HG03135 (cell line): ENCODE data around the gene ATOH1.
A peak's percentile ranks its signal among the peaks of the same experiment; 100 is the strongest.

Experiments used
- ATAC-seq: cut with Tn5 transposase; IDR thresholded peaks from one replicate; pipeline ENCODE4 v1.9.1; 2021; ENCODE audit warnings: mild to moderate bottlenecking, moderate library complexity; ENCODE audit not compliant: unreplicated experiment

ATOH1 gene

GRCh38 chr4:93828332-93828994 is at the start of gene ATOH1:
TSS of gene ATOH1 (plus strand) at chr4:93828753. CDS start at chr4:93828927, 174 bp downstream.
- ATAC-seq = no peak

GRCh38 chr4:93779228-93779627 is 49.3 kb upstream of the ATOH1 start:
- no peak for ATAC-seq

GRCh38 chr4:93780080-93780479 is 48.5 kb upstream of the ATOH1 start:
- ATAC-seq = no peak

GRCh38 chr4:93781198-93781597 is 47.4 kb upstream of the ATOH1 start:
- no peak for ATAC-seq

- ATAC-seq = no peak
These were observed 42.4 kb upstream of the ATOH1 start for GRCh38 chr4:93786149-93786548.

- ATAC-seq = no peak
These were observed 39.8 kb upstream of the ATOH1 start for GRCh38 chr4:93788712-93789111.

GRCh38 chr4:93791570-93792195 is 36.9 kb upstream of the ATOH1 start:
- ATAC-seq = peak; percentile 83

- ATAC-seq = no peak
These were observed 26.5 kb upstream of the ATOH1 start for GRCh38 chr4:93802045-93802444.

GRCh38 chr4:93809773-93810172 is 18.8 kb upstream of the ATOH1 start:
- ATAC-seq = no peak

- no peak for ATAC-seq
These were observed 18.1 kb upstream of the ATOH1 start for GRCh38 chr4:93810340-93810992.

GRCh38 chr4:93813092-93813491 is 15.5 kb upstream of the ATOH1 start:
- ATAC-seq = no peak

- no peak for ATAC-seq
These were observed 14.4 kb upstream of the ATOH1 start for GRCh38 chr4:93814141-93814540.

GRCh38 chr4:93814722-93815121 is 13.8 kb upstream of the ATOH1 start:
- ATAC-seq = no peak

- no peak for ATAC-seq
These were observed 2.9 kb upstream of the ATOH1 start for GRCh38 chr4:93825551-93826216.

- no peak for ATAC-seq
These were observed 1.1 kb upstream of the ATOH1 start for GRCh38 chr4:93827272-93827947.

GRCh38 chr4:93828995-93829819 is 654 bp downstream of the ATOH1 start:
- ATAC-seq = no peak

GRCh38 chr4:93829820-93830687 is 1.5 kb downstream of the ATOH1 start:
- ATAC-seq = no peak

- ATAC-seq = no peak
These were observed 3.4 kb downstream of the ATOH1 start for GRCh38 chr4:93831716-93832496.
